H1 (cell line): ENCODE data around the gene FANCD2. TPM values are rescaled to one million over a fixed set of nuclear protein-coding genes. Genes with fewer than 3 reads are reported as not detected.
A peak's percentile ranks its signal among the peaks of the same experiment; 100 is the strongest.

Experiments
- CTCF ChIA-PET: fragments of 300-600 bp; sonication (Branson Sonifier 250); formaldehyde crosslinking; loops from one replicate; lab custom pipeline; 2021; ENCODE audit not compliant: partially characterized antibody; lab: Charles Lee
- POLR2A ChIA-PET: fragments of 300-600 bp; sonication (Branson Sonifier 250); formaldehyde crosslinking; loops from one replicate; lab custom pipeline; 2021; ENCODE audit warnings: inconsistent platforms; ENCODE audit not compliant: partially characterized antibody; lab: Charles Lee
- DNase-seq, 2 experiments: peaks; one replicate each; pipeline versions ENCODE4 v3.0.0 to v3.0.0-alpha.2; 2010 to 2022; ENCODE audit warnings: low spot score in 2 of 2, low read depth in 1 of 2, mixed read lengths in 1 of 2
- FAIRE-seq: peaks from 2 replicates; lab custom pipeline; 2011; peaks lifted over from hg19 to GRCh38; lab: Jason Lieb, UNC
- H2AFZ ChIP-seq: 2 replicates; pipeline ENCODE4 v1.8.1; 2012; ENCODE audit warnings: low read length, inconsistent platforms
- H2AK5ac ChIP-seq: 2 replicates; pipeline ENCODE4 v1.6.1; 2013; ENCODE audit warnings: low read depth, low read length
- H2BK120ac ChIP-seq: replicated peaks from 2 replicates; pipeline ENCODE3; 2013; ENCODE audit warnings: low read depth, low read length, inconsistent platforms
- H2BK12ac ChIP-seq: 2 replicates; pipeline ENCODE4 v1.6.1; 2013; ENCODE audit warnings: low read depth, low read length
- H2BK15ac ChIP-seq: 2 replicates; pipeline ENCODE4 v1.6.1; 2013; ENCODE audit warnings: low read length
- H2BK20ac ChIP-seq: 2 replicates; pipeline ENCODE4 v1.6.1; 2013; ENCODE audit warnings: low read length
- H2BK5ac ChIP-seq: 2 replicates; pipeline ENCODE4 v1.6.1; 2013; ENCODE audit warnings: low read depth, low read length
- H3K14ac ChIP-seq: 2 replicates; pipeline ENCODE4 v1.6.1; 2013; ENCODE audit warnings: inconsistent platforms; ENCODE audit not compliant: insufficient read length
- H3K18ac ChIP-seq: 2 replicates; pipeline ENCODE4 v1.6.1; 2013; ENCODE audit warnings: low read length; ENCODE audit errors: extremely low read depth
- H3K23ac ChIP-seq: 2 replicates; pipeline ENCODE4 v1.6.1; 2013; ENCODE audit warnings: inconsistent platforms; ENCODE audit not compliant: insufficient read length
- H3K23me2 ChIP-seq: 2 replicates; pipeline ENCODE4 v1.6.1; 2013; ENCODE audit warnings: low read depth, low read length
- H3K27ac ChIP-seq: 2 replicates; pipeline ENCODE4 v1.6.1; 2011; ENCODE audit warnings: low read depth, low read length, inconsistent platforms
- H3K27me3 ChIP-seq, 4 experiments: replicated peaks in 1 of 4; 1 replicate in 1 of 4; 2 replicates in 3 of 4; pipeline versions ENCODE4 v1.6.1 to v1.8.1; 2011 to 2013; ENCODE audit warnings: low read length in 3 of 4, mild to moderate bottlenecking in 3 of 4, inconsistent platforms in 2 of 4, mixed read lengths in 2 of 4, moderate library complexity in 1 of 4; ENCODE audit not compliant: control insufficient read depth in 3 of 4, insufficient read depth in 3 of 4; ENCODE audit errors: extremely low read depth in 1 of 4
- H3K36me3 ChIP-seq, 4 experiments: 2 replicates each; pipeline versions ENCODE4 v1.6.1 to v1.8.1; 2011 to 2013; ENCODE audit warnings: mild to moderate bottlenecking in 4 of 4, low read length in 3 of 4, moderate library complexity in 2 of 4, control low read depth in 1 of 4, inconsistent platforms in 1 of 4; ENCODE audit not compliant: insufficient read depth in 4 of 4, control insufficient read depth in 2 of 4
- H3K4ac ChIP-seq: replicated peaks from 2 replicates; pipeline ENCODE3; 2013; ENCODE audit warnings: low read length, low read depth, mixed read lengths, inconsistent platforms; ENCODE audit not compliant: insufficient read length
- H3K4me1 ChIP-seq, 4 experiments: replicated peaks in 1 of 4; 1 replicate in 1 of 4; 2 replicates in 3 of 4; pipeline versions ENCODE4 v1.6.1 to v1.8.1; 2011 to 2013; ENCODE audit warnings: low read length in 3 of 4, inconsistent platforms in 2 of 4, mixed read lengths in 1 of 4; ENCODE audit not compliant: insufficient read depth in 4 of 4, control insufficient read depth in 3 of 4
- H3K4me2 ChIP-seq, 2 experiments: 2 replicates each; pipeline versions ENCODE4 v1.6.1 to v1.8.1; 2011 to 2013; ENCODE audit warnings: low read depth in 2 of 2, low read length in 2 of 2, control low read depth in 1 of 2, inconsistent platforms in 1 of 2, mild to moderate bottlenecking in 1 of 2; ENCODE audit not compliant: insufficient read depth in 1 of 2
- H3K4me3 ChIP-seq, 4 experiments: fragments of 200-600, 300-600 bp in 1 of 4; sonication (generic), shearing (Covaris generic), sonication (Bioruptor Twin) in 1 of 4; 2 replicates each; pipeline versions ENCODE4 v1.5.1 to v1.8.1; 2011 to 2016; ENCODE audit warnings: low read length in 4 of 4, low read depth in 3 of 4, control low read depth in 2 of 4, inconsistent platforms in 2 of 4, mild to moderate bottlenecking in 2 of 4, mixed read lengths in 1 of 4, moderate library complexity in 1 of 4; ENCODE audit not compliant: insufficient read depth in 2 of 4; ENCODE audit errors: extremely low read depth in 1 of 4
- H3K56ac ChIP-seq: replicated peaks from 2 replicates; pipeline ENCODE3; 2013; ENCODE audit warnings: low read depth, mild to moderate bottlenecking, mixed read lengths, low read length, inconsistent platforms; ENCODE audit not compliant: insufficient read length
- H3K79me1 ChIP-seq: 2 replicates; pipeline ENCODE4 v1.6.1; 2013; ENCODE audit warnings: low read depth, low read length, control low read depth
- H3K79me2 ChIP-seq, 2 experiments: 2 replicates each; pipeline versions ENCODE4 v1.6.1 to v1.8.1; 2012 to 2013; ENCODE audit warnings: low read length in 2 of 2, mild to moderate bottlenecking in 2 of 2, inconsistent platforms in 1 of 2; ENCODE audit not compliant: insufficient read depth in 2 of 2, control insufficient read depth in 1 of 2
- H3K9ac ChIP-seq, 4 experiments: replicated peaks in 1 of 4; 1 replicate in 1 of 4; 2 replicates in 3 of 4; pipeline versions ENCODE4 v1.6.1 to v1.8.1; 2011 to 2013; ENCODE audit warnings: low read depth in 3 of 4, low read length in 3 of 4, control low read depth in 2 of 4, mild to moderate bottlenecking in 2 of 4, moderate library complexity in 2 of 4, inconsistent platforms in 1 of 4; ENCODE audit errors: extremely low read depth in 1 of 4
- H3K9me3 ChIP-seq, 2 experiments: 2 replicates each; pipeline versions ENCODE4 v1.6.1 to v1.8.1; 2012 to 2013; ENCODE audit warnings: mild to moderate bottlenecking in 2 of 2, moderate library complexity in 2 of 2, control low read depth in 1 of 2, inconsistent platforms in 1 of 2, low read depth in 1 of 2, low read length in 1 of 2, mixed read lengths in 1 of 2; ENCODE audit not compliant: insufficient read depth in 2 of 2
- H4K20me1 ChIP-seq, 2 experiments: replicated peaks in 1 of 2; 2 replicates each; pipeline versions ENCODE3 to v1.8.1; 2011 to 2013; ENCODE audit warnings: inconsistent platforms in 2 of 2, low read length in 2 of 2, mild to moderate bottlenecking in 1 of 2; ENCODE audit not compliant: insufficient read depth in 2 of 2, control insufficient read depth in 1 of 2
- H4K5ac ChIP-seq: 2 replicates; pipeline ENCODE4 v1.6.1; 2013; ENCODE audit warnings: low read length, low read depth, mixed read lengths, inconsistent platforms; ENCODE audit not compliant: insufficient read length
- H4K8ac ChIP-seq: 2 replicates; pipeline ENCODE4 v1.8.0; 2013; ENCODE audit warnings: mild to moderate bottlenecking, moderate library complexity, low read length, inconsistent platforms; ENCODE audit not compliant: insufficient read depth; ENCODE audit errors: extremely low read depth
- H4K91ac ChIP-seq: replicated peaks from 2 replicates; pipeline ENCODE3; 2013; ENCODE audit warnings: low read length, mixed read lengths, inconsistent platforms; ENCODE audit not compliant: insufficient read length
- CTBP2 ChIP-seq: IDR thresholded peaks from 2 replicates; pipeline ENCODE4 v1.7.0; 2011; ENCODE audit warnings: borderline replicate concordance, mild to moderate bottlenecking, moderate library complexity, mixed read lengths, low read length; ENCODE audit not compliant: insufficient read depth, insufficient read length
- E2F6 ChIP-seq: IDR thresholded peaks from 2 replicates; pipeline ENCODE4 v1.6.1; 2012; ENCODE audit warnings: inconsistent platforms
- FOSL1 ChIP-seq: IDR thresholded peaks from 2 replicates; pipeline ENCODE4 v1.6.1; 2011; ENCODE audit warnings: mild to moderate bottlenecking, low read depth, low read length, moderate library complexity; ENCODE audit not compliant: insufficient read depth
- WGBS, 2 experiments: shearing (Covaris generic) in 1 of 2; methylation state at CpG; one replicate each; pipeline versions ENCODE4 v1.1.6 to v1.1.7; 2013 to 2015; ENCODE audit warnings: low lambda C conversion rate in 2 of 2, mixed read lengths in 2 of 2, inconsistent platforms in 1 of 2, low coverage in 1 of 2, missing lambda C conversion rate in 1 of 2; ENCODE audit not compliant: insufficient replicate concordance in 2 of 2, insufficient coverage in 1 of 2, insufficient read length in 1 of 2; ENCODE audit errors: extremely low coverage in 1 of 2, missing lambda C conversion rate in 1 of 2; 5-methylcytosine and 5-hydroxymethylcytosine counted together
- polyA plus RNA-seq, 7 experiments: library from polyadenylated mRNA; depleted of rRNA in 3 of 7; stranded (reverse) in 5 of 7; unstranded in 2 of 7; fragments of >200 nt in 5 of 7; fragments of 200-250 nt in 2 of 7; gene quantifications; 1 replicate in 5 of 7; 2 replicates in 1 of 7; 4 replicates in 1 of 7; pipeline versions ENCODE4 v1.2.1 to v1.2.3, GENCODE V29; 2011 to 2013; ENCODE audit warnings: missing spikeins in 2 of 7, mixed read lengths in 2 of 7
- total RNA-seq: library from RNA; stranded (reverse); fragmentation: NEBNext Ultra II Directional; extraction: Animal tissue kit (Norgen Biotek cat#: 25700); gene quantifications from 2 replicates; pipeline ENCODE4 v1.2.1, GENCODE V29; 2021
- TF ChIP-seq, protein P1 (sequence below): IDR thresholded peaks from 2 replicates; pipeline ENCODE4 v1.6.1; 2011; ENCODE audit warnings: low read depth, mild to moderate bottlenecking, low read length; ENCODE audit not compliant: insufficient read depth
- TF ChIP-seq, protein P2 (sequence below), 3 experiments: IDR thresholded peaks; 1 replicate in 2 of 3; 2 replicates in 1 of 3; pipeline versions ENCODE4 v1.5.1 to v1.6.1; 2011; ENCODE audit warnings: low read length in 3 of 3, mild to moderate bottlenecking in 3 of 3, inconsistent platforms in 2 of 3, low read depth in 1 of 3, moderate library complexity in 1 of 3; ENCODE audit not compliant: insufficient read depth in 1 of 3; ENCODE audit errors: control extremely low read depth in 1 of 3

Gene FANCD2
- total and polyA plus RNA-seq, 2 of the 8 experiments (the other 6 are each of a cell fraction or from before 2014, with no cell fraction given): 33.1 to 77.8 TPM

DNA sequence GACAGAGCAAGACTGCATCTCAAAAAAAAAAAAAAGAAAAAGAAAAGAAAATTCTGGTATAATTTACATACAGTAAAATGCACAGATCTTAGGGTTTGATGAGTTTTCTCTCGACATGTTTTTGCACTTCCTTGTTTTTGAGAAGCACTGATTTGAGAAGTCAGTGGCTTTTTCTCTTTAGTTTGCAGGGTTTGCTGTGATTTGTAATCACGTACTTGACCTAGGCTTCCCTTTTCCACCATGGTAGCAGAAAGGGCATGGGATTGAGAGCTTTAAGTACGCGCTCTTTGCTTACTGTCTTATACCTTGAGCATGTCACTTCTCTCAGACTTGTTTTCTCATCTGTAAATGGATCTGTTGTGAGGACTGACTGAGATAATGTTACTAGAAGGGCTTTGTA is 119.4 kb downstream of the FANCD2 start:
- H3K79me1 ChIP-seq: no peaks in the 10 kb centered on the region; the same call in 1 of the 2 replicates
- peaks cover 13 to 25% (median 17%) of the 10 kb centered on the region in 4 experiments for H3K36me3 ChIP-seq
- H2BK5ac ChIP-seq: no peak overlapping the region
- TF ChIP-seq E2F6: no peak
- no peak for TF ChIP-seq CTBP2
- TF ChIP-seq, protein P1, sequence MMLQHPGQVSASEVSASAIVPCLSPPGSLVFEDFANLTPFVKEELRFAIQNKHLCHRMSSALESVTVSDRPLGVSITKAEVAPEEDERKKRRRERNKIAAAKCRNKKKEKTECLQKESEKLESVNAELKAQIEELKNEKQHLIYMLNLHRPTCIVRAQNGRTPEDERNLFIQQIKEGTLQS: no peak
- TF ChIP-seq, protein P2, sequence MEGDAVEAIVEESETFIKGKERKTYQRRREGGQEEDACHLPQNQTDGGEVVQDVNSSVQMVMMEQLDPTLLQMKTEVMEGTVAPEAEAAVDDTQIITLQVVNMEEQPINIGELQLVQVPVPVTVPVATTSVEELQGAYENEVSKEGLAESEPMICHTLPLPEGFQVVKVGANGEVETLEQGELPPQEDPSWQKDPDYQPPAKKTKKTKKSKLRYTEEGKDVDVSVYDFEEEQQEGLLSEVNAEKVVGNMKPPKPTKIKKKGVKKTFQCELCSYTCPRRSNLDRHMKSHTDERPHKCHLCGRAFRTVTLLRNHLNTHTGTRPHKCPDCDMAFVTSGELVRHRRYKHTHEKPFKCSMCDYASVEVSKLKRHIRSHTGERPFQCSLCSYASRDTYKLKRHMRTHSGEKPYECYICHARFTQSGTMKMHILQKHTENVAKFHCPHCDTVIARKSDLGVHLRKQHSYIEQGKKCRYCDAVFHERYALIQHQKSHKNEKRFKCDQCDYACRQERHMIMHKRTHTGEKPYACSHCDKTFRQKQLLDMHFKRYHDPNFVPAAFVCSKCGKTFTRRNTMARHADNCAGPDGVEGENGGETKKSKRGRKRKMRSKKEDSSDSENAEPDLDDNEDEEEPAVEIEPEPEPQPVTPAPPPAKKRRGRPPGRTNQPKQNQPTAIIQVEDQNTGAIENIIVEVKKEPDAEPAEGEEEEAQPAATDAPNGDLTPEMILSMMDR (IDR thresholded peaks at IDR 0.05; ENCODE audit: control extremely low read depth in 1 of 3, insufficient read depth in 1 of 3, low read depth in 1 of 3, low read length in 3 of 3): no peak
- TF ChIP-seq FOSL1: no peak
- TF ChIP-seq, all 59 proteins: peak for 0
- Histone ChIP-seq H3K23me2 (peaks cover 7% of the 10 kb centered on the region; the same call in 1 of the 2 replicates), H3K79me2 (peaks cover 0 to 45% of the 10 kb centered on the region in 2 experiments; a peak in 3 of 4 replicates), H3K14ac (no peak overlapping the region), H2AFZ (no peak overlapping the region), H2BK20ac (no peak overlapping the region), H2BK15ac (no peak overlapping the region), H3K4me2 (no peak overlapping the region), H2BK12ac (no peak overlapping the region), H3K23ac (no peak overlapping the region), H3K4me3 (no peak overlapping the region), H4K8ac (no peak overlapping the region), H3K56ac (no peak overlapping the region), H3K18ac (no peak overlapping the region), H3K9me3 (no peaks in the 10 kb centered on the region), H3K27me3 (no peaks in the 10 kb centered on the region), H3K4me1 (peaks cover 0 to 5% (median 2%) of the 10 kb centered on the region in 4 experiments; a peak in 2 of 7 replicates), H4K91ac (no peak overlapping the region), H2BK120ac (no peak overlapping the region), H3K4ac (no peak overlapping the region), H3K9ac (peak overlapping the region in 1 of 4 experiments; percentile 67; a peak in 1 of 7 replicates), H4K5ac (no peak overlapping the region), H4K20me1 (peaks cover 3 to 7% of the 10 kb centered on the region in 2 experiments), H2AK5ac (no peak overlapping the region), H3K27ac (no peak overlapping the region)
- ChIA-PET POLR2A (interaction anchor here (1.0 to 1.5 kb wide), 3 partner anchors 10 to 16 kb away, joined by 3 read pairs; no protein-coding TSS in a partner anchor), CTCF (interaction anchor here (0.6 to 1.2 kb wide), 5 partner anchors 10 to 689 kb away, joined by 3 to 4 read pairs (median 3); no protein-coding TSS in a partner anchor)
- no peak for FAIRE-seq
- no peak for DNase-seq
- WGBS, 2 experiments: 96% methylated on average over 4 of the region's 4 CpGs; no CpG with 5 or more reads in 1 of the 2 experiments
